ENCODE data around the gene CRTC2.

Gene CRTC2

DNA sequence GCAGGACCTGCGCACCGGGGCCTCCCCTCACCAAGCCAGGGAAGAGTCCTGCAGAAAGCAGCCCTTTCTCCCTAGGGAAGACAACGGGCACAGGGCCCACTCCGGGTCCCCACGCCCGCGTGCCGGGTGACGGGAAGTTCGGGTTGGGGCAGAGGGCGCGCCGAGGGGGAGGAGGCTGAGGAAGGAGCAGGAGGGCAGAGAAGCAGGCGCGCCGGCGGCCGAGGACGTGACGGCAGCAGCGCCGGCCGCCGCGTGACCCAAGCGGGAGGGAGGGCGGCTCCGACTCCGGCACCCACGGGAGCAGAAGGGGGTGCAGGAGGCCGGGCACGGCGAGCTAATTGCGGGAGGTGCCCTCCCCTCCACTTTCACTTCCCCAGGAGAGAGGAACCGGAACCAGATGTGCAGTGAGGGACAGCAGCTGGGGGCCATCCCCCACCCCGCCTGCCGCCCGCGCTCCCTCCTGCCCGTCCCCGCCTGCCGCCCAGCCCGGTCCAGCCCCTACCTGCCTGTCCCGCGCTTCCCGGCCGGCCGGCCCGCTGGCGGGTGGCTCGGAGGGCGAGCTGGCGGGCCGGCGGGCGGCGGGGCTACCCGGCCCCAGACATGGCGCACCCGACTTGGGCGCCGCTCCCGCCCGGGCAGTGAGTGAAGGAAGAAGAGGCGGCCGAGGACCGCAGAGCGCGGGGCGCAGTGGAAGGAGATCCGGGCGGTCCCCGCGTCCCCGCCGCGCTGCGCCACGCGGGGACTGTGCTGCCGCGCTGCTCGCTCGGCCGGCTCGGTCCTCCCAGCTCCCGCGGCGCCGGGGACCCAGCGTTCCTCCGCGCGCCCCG is 12.4 kb downstream of the CRTC2 start:
- DNase-seq (ENCODE audit: low read depth): peak; percentile 57

DNA sequence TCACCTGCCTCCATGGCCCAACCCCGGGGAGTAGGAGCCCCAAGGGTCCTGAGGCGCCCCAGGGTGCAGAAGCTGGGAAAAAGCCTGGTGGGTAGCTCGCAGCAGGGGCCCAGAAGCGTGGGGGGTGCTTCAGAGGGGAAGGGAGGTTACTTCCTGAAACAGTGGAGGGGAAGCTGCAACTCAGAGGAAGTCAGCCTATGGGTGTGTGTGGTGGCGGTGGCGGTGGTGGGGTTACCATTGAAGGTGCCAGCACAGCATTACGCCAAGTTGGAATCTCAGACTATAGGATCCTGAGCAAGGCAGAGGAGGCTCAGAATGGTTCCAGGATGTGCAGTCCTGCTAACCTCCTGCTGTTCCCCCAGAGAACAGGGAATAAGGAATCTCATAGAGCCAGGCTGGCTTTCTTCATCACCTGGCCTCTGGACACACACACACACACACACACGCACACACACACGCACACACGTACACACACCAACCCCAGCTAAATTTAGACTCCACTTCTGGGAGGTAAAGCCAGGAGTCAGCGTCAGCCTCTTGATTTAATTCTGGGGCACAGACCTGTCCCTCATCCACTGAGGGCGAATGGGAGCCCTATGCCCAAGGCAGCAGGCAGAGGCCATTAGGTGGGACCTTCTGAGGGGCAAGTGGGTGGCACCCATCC is 13.1 kb downstream of the CRTC2 start:
- peak; percentile 63 for DNase-seq (ENCODE audit: low read depth)

DNA sequence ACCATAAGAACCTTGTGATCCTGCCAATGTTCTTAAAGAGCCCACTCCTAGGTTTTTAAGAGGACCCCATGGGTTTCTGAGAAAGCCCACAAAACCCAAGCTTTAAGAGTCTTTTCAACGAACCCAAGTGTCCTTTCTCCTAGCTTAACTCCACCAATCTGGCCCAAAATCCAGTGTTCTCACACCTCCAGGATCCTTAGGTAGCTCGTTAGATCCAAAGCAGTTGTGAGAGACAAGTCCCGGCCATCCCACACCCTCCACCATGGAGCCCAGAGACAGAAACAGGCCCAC is 13.6 kb downstream of the CRTC2 start:
- DNase-seq (ENCODE audit: low read depth): no peak

DNA sequence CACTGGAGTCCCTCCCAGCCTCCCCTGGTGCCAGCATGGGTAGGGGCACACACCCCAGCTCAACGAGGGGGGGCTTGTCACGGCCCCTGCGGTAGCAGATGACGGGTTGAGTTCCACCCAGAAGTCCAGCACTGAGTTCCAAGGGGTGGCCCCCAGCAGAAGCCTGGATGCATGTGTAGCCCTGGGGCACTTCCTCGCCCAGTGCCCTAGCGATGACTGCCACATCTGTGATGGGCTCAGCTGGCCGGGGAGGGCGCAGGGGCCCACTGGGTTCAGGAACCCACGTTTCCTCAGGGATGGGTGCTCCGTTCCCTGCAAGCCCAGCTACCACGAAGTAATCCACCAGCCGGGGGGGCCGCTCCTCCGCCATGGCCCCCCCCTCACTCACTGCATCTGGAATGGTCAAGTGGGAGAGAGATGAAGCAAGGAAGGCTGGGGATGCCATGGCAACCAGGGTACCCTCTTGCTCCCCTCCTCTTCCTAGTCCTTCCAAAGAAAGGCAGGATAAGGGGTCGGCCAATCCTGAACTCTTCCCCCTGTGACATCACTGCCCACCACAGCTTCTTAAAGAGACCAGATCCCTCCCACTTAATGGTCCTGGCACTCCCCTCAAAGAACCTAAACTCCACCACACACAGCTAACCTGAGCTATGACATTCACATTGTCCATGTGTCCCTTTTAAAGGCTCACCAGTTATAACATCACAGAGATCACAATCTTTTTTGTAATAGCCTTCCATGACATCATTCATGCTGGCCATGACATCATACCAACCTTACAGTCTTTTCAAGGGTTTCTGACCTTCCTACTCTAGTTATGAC is 14.2 kb downstream of the CRTC2 start:
- no peak for DNase-seq (ENCODE audit: low read depth)

DNA sequence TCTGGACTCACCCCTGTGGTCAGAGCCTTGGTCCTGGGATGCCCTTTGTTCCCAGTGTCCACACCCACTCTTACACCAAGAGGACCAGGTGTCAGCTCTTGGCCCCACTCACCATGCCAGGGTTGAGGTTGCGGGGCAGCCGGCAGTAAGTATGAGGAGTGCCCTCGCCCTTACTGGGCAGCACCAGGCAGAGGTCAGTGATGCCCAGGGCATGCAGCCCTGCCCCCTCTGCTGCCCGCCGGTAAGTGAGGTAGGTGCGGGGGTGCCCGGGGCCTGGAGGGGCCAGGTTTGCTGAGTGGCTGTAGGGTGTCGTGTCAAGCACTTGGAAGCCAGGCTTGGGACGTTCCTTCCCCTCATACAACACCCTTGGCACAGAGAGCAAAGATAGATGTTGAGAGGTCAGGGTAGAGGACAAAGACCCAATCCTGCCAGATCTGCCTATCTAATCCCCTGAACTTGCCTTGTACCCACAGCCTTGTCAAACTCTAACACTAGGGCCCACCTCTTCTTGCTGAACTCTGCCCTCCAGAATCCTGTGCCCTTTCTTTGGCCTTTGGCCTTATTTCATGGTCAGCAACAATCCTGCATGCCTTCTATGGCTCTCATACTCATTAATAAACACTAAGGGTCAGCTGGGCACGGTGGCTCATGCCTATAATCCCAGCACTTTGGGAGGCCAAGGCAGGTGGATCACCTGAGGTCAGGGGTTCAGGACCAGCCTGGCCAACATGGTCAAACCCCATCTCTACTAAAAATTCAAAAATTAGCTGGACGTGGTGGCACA is 15.5 kb downstream of the CRTC2 start:
- DNase-seq (ENCODE audit: low read depth): no peak

DNA sequence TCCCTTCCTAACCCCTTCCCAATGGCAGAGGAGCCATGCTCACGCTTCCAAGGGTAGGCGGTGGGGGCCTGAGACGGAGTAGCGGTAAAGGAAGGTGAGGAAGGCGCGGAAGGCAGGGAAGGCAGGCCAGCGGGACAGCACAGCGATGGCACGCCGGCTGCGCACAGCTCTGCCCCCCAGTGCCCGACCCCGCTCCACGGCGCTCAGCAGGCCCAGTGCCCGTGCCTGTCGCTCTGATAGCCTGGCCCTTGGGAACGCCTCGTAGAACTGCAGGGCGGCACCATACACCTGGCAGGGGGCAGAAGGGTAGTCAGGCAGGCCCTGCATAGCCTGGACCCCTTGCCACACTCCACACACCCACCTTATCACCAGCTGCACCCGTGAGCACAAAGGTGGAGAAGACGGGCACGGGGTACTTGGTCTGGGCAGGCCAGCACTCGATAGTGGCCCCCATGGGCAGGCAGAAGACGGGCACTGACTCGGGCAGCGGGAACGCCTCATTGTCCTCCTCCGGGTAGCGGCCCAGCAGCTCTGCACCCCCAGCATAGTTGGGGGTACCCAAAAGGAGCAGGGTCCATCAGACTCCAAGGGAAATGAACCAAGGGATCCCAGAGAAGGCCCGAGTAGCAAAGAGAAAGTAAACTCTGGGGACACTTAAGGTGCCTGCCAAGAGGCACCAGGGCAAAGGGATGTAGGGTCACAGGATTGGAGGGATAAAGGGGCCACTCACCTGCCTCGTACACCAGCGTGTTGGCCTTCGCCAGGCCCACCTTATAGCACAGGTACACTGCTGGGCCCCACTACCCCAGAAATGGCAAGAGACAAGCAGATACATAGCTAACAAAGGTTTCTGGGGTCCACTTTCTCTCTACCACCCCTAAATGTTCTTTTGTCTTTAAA is 16.3 kb downstream of the CRTC2 start:
- DNase-seq (ENCODE audit: low read depth): no peak

DNA sequence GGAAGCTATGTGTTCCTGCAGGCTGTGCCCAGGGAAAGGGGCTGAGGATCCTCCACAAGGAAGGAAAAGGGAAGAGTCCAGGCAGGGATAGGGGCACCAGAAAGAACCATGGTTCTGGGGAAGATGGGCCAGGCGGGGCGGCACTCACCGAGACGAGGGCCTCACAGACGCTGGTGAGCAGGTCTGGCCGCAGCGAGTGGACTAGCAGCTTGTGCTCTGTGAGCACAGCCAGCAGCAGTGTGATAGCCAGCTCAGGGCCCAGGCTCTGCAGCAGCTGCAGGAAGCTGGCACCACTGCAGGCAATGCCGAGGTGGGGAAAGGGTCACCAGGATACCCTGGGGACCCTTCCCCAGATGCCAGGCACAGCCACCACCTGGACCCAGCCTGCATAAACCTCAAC is 17.7 kb downstream of the CRTC2 start:
- no peak for DNase-seq (ENCODE audit: low read depth)

DNA sequence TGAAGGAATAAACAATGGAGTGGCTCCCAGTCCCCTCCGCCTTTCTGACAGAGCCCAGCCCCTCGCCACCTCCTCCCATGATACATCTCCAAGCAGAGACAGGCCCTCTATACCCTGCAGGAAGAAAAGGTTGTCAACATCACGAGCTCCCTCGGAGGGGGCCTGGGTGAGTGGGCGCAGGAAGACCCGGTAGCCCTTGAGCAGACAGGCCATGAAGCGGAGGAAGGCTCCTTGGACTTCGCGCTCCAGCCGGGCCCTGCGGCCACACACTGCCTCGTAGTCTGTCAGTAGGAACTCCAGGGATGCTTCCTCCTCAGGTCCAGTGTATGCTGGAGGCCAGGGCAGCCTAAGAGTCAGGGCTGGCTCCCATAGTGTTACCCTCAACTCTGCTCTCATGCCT is 18.9 kb downstream of the CRTC2 start:
- no peak for DNase-seq (ENCODE audit: low read depth)

DNA sequence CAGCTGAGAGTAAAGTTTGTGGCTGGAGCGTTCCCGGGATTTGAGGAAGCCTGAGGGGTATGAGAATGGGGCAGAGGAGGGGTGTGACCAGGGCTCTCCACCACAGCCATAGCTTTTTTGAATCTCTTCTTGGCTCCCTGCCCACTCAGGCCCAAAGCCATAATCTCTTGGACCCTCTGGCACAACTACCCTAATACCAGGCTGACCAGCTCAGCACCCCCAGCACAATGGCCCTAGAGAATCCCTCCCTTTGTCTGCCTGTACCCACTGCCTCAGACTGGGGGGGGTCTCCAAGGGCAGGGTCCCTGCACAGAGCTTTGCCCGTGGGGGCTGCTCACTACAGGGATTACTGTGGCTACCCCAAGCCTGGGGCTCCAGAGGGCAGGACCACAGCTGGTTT is 19.4 kb downstream of the CRTC2 start:
- no peak for DNase-seq (ENCODE audit: low read depth)

DNA sequence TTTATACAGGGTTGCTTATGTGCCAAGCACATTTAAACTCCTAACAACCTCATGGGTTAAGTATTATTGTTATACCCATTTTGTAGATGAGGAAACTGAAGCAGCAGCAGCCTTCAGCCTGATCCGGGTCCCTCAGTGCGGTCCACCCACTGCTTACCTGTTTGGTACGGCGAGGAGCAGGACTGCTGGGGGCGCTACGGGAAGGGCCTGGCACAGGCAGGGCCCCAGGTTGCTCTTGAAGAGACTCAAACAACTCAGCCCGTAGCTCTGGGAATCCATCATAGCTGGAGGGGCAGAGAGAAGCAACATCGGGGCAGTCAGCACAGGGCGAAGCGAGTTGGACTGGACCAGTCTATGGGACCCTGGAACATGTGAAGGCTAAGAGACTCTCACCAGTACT is 21.1 kb downstream of the CRTC2 start:
- no peak for DNase-seq (ENCODE audit: low read depth)

DNA sequence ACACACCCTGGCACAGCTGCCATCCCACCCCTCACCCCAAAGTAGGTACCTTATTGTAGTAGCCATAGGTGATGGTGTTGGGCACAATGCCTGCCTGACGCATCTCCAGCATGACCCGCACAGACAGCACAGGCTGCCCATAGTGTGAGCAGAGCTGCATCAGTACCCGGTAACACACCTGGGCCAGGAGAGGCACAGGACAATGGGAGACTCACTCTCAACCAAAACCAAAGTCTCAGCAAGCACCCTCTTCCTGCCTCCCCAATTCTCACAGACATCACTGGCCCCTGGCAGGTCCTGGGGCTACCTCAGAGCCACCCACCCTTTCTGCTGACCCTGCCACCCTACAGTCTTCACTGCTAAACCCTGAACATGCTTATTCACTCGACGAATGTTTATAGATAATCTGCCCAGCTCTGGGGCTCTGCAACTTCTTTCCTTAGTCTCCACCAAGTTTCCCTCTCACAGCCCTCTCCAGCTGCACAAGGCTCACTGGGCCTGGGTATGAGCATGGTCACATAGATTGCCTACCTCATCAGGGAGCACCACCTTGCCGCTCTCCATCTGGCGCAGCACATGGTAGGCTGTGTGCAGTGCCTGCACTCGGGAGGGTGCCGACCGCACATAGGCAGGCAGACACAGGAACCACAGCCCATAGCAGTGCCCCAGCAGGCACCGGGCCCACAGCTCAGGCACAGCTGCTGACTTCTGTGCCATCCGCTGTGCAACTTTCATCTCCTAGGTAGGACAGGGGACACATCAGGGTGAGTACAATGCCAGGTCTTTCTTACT is 22.2 kb downstream of the CRTC2 start:
- no peak for DNase-seq (ENCODE audit: low read depth)

DNA sequence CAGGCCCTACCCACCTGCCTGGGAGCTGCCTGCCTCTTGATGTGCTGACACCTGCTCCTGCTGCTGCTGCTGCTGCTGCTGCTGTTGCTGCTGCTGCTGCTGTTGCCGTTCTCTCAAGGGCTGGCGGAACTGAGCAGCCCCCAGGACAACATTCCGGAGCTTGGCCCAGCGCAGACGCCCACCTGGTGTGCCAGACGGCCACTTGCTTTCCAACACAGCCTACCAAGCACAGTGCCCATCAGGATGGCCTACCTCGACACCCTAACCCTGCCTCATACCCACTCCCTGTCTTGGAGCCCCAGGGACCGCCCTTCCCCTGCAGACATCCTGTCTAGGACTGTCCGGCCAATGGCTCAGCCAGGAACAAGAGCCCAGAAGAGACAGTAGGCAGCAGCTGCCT is 23.7 kb downstream of the CRTC2 start:
- DNase-seq (ENCODE audit: low read depth): no peak

DNA sequence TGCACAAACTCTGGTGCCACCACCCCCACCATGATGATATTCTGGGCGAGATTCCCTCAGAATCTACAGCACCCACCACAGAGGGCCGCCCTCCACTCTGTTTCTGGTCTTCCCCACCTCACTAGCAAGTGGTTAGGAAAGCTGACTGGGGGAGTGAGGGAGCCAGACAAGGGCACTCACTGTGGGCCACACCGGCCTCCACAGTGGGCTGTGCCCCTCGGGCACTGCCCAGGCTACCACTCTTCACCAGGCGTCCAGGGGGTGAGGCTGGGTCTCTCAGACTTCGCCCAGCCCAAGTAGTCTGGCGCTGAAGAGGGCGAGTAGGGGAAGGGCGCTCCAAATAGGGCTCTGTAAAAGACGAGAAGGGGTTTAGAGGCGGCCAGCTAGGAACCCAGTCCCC is 24.5 kb downstream of the CRTC2 start:
- DNase-seq (ENCODE audit: low read depth): no peak

DNA sequence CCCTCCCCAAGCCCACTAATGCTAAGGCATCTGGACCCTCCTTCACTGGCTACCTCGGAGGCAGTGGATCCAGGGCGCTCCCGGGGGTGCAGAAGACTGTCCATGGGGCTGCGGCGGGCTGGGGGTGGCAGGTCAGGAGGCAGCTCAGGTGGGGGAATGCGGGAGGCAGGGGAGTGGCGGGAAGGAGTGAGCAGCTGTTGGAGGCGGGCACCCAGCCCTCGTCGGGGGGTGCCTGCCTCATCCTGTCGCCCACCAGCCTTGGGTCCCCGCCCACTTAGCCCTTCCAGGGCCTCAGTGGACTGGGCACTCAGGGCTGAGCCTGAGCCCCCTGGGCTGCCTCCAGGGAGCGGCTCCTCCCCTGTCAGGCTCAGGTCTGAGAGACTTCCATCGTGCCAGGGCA is 25.0 kb downstream of the CRTC2 start:
- DNase-seq (ENCODE audit: low read depth): no peak

DNA sequence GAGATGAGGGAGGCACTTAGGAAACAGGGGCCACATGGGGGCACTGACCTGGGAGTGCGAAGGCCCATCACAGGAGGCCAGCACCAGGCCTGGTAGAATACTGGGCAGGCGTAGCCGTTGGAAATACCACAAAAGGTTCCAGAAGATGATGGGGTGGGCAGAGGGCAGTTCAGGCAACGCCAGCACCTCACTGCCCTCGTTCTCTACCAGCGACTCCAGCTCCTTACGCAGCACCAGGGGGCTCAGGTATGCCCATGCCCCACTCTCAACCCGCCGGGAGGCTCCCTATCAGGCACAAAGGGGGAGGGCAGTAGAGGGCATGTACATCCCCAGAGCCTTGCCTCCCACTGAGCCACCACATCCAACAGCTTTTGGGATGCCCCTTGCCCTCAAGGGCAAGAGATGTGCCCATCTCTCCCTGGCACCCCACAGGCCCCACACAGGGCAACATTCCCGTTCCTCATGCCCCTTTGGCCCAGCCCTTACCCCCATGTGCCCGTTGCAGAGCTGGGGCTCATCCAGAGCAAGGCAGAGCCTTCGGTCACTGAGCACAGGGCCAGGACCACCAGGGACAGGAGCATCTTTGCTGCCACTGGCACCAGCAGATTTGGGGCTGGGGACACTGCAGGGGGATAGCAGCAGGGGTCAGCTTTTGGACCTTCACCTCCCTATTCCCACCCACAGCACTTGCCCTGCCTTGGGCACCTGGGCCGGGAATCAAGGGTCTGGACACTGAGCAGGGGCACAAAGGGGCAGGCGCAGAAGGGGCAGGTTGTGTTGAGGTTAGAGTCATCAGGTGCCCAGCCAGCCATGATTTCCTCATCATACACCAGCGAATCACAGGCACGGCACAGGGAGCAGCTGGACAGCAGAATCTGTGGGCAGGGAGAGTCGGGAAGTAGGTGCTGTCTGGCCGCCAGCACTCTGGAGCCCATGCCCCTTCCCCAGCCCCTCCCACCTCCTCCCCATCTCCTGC is 26.0 kb downstream of the CRTC2 start:
- DNase-seq (ENCODE audit: low read depth): no peak

DNA sequence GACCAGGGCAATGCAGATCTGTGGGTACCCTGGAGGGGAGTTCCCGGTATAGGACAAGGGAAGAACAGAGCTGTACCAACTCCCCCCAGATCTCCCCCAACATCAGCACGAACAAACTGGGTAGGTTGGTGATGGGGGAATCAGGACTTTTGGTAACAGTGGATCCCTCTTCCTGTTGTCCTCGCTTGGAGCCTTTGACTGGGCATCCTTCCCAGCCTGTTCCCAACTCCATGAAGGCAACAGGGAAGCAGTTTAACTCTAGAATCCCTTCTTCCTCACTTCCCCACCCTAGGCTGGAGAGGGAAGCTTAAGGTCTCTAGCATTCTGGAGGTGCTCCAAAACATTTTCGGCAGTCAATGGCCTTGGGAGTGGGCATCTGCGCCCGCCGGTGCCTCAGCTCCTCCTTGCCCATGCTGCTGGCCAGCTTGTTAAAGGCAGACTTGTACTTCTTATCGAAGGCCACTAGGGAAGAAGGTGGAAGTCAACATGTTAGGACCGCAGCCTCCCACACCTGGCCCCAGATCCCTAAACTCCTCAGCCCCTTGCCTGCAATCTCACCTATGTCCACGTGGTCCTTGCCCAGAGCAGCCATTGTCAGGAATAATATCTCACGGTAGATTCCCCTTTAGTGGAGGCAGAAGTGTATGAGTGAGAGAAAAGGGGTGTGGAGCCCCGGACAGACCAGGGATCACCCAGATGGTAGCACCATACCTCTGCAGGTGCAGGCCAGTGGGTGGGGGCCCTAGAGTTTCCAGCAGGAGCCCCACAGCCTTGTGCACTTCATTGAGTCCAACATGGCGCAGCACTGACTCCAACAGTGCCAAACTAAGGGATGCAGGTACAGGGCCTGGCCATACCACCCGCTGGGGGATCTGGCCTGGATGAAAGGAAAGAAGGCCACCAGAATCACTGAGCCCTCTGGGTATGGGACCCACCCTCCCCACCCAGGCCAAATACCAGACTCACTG is 28.1 kb downstream of the CRTC2 start:
- DNase-seq (ENCODE audit: low read depth): no peak

DNA sequence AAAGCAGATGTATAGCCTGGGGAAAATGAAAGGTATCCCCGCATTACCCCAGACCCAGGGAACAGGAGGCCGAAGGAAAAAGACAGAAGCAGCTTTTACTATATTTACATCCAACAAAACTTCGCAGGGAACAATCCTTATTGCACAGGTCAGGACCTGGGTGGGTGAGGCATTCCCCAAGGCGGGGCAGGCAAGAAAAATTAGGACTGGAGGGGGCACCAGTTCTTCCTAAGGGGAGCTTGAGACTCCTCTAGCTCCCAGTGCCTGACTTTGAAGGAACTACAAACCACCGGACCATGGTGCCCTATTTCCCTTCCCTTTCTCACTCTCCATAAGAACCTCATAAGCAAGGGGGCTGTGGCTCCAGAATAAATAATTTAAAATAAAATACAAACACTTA is 29.0 kb downstream of the CRTC2 start:
- no peak for DNase-seq (ENCODE audit: low read depth)

DNA sequence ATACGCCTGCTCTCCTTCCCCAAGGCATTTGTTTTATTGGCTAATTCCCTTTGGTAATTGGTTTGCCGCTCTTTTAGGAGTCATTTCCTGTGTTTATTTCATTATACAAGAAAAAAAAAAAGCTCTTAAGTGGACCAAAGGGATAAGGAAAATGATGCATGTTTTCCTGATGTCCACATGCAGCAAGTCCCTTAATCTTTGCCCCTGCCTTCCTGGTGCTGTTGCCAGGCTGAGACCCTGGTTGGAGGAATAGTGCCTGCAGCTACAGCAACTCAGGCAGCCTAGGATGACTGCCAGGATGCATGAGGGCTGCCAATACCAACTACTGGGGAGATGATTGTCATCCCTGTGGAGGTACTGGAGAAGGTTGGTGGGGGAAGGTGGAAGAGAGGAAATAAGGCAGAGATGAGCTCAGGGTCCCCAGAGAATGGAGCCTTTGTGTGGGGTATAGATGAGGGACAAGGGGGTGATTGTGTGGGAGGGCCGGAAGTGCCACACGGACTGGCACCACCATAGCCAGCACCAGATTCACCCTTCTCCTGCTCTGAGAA is 29.5 kb downstream of the CRTC2 start:
- no peak for DNase-seq (ENCODE audit: low read depth)

Measured in stimulated activated CD4-positive, alpha-beta T cell treated with anti-CD3 and anti-CD28 coated beads, Interleukin-2, amount 100 ng/mL, for 4 hours (primary cell).